HEK293T (cell line): ENCODE measurements around the gene PLA2G6.
A peak's percentile ranks its signal among the peaks of the same experiment; 100 is the strongest.

Experiments
- CTCF ChIA-PET: fragments of 350-600 bp; formaldehyde crosslinking; extraction: SDS; loops from one replicate; lab custom pipeline; 2021; ENCODE audit warnings: antibody characterized with exemption, inconsistent platforms; lab: Yijun Ruan, JAX
- POLR2A ChIA-PET: fragments of 350-600 bp; formaldehyde crosslinking; extraction: SDS; loops from one replicate; lab custom pipeline; 2020; ENCODE audit warnings: antibody characterized with exemption, inconsistent platforms; lab: Yijun Ruan, JAX
- DNase-seq: peaks from one replicate; pipeline ENCODE4 v3.0.0; 2012; ENCODE audit warnings: mixed read lengths; ENCODE audit errors: extremely low spot score
- ARNT ChIP-seq: fragments of 450-650 bp; IDR thresholded peaks from 2 replicates; pipeline ENCODE4 v1.6.1; 2017; ENCODE audit warnings: mild to moderate bottlenecking
- BHLHE40 ChIP-seq: fragments of 450-650 bp; IDR thresholded peaks from 2 replicates; pipeline ENCODE4 v1.6.1; 2016; ENCODE audit warnings: mild to moderate bottlenecking, moderate library complexity, borderline replicate concordance
- CTBP1 ChIP-seq: fragments of 450-650 bp; IDR thresholded peaks from 2 replicates; pipeline ENCODE4 v1.6.1; 2016; ENCODE audit warnings: borderline replicate concordance
- ELF4 ChIP-seq: fragments of 450-650 bp; IDR thresholded peaks from 2 replicates; pipeline ENCODE4 v1.6.1; 2017; ENCODE audit warnings: antibody characterized with exemption
- FOXA1 ChIP-seq: fragments of 450-650 bp; IDR thresholded peaks from 2 replicates; pipeline ENCODE4 v1.6.1; 2016; ENCODE audit warnings: mild to moderate bottlenecking
- FOXK2 ChIP-seq: fragments of 450-650 bp; IDR thresholded peaks from 2 replicates; pipeline ENCODE4 v1.6.1; 2016; ENCODE audit warnings: mild to moderate bottlenecking
- FOXM1 ChIP-seq: fragments of 450-650 bp; IDR thresholded peaks from 2 replicates; pipeline ENCODE4 v1.6.1; 2017; ENCODE audit warnings: mild to moderate bottlenecking, borderline replicate concordance
- HDGF ChIP-seq: fragments of 450-650 bp; IDR thresholded peaks from 2 replicates; pipeline ENCODE4 v1.6.1; 2017; ENCODE audit warnings: antibody characterized with exemption, borderline replicate concordance
- L3MBTL2 ChIP-seq: fragments of 450-650 bp; conservative IDR thresholded peaks from 2 replicates; pipeline ENCODE4 v1.6.1; 2016; ENCODE audit warnings: mild to moderate bottlenecking
- LEF1 ChIP-seq: fragments of 450-650 bp; IDR thresholded peaks from 2 replicates; pipeline ENCODE4 v1.6.1; 2017; ENCODE audit warnings: mild to moderate bottlenecking, borderline replicate concordance
- NFRKB ChIP-seq: fragments of 450-650 bp; IDR thresholded peaks from 2 replicates; pipeline ENCODE4 v1.6.1; 2016; ENCODE audit warnings: mild to moderate bottlenecking, moderate library complexity
- PKNOX1 ChIP-seq: fragments of 450-650 bp; IDR thresholded peaks from 2 replicates; pipeline ENCODE4 v1.6.1; 2016
- SP1 ChIP-seq: fragments of 450-650 bp; IDR thresholded peaks from 2 replicates; pipeline ENCODE4 v1.6.1; 2017
- SUZ12 ChIP-seq: fragments of 450-650 bp; IDR thresholded peaks from 2 replicates; pipeline ENCODE4 v1.6.1; 2016; ENCODE audit warnings: mild to moderate bottlenecking
- TARDBP ChIP-seq: fragments of 450-650 bp; IDR thresholded peaks from 2 replicates; pipeline ENCODE4 v1.6.1; 2016
- ZNF384 ChIP-seq: fragments of 450-650 bp; IDR thresholded peaks from 2 replicates; pipeline ENCODE4 v1.6.1; 2016

The PLA2G6 gene

GRCh38 chr22:38171927-38172831 lies 9.5 kb downstream of the PLA2G6 start:
- peak; percentile 59 for TF ChIP-seq PKNOX1
- TF ChIP-seq ELF4 = no peak
- ChIA-PET POLR2A (interaction anchor here (1.6 kb wide), 1 partner anchor 10 kb away, joined by 4 read pairs; the partner anchor contains the start of gene PLA2G6), CTCF (no interaction called here)
- DNase-seq = no peak

- DNase-seq = no peak
- ChIA-PET POLR2A (interaction anchor here (0.5 kb wide), 1 partner anchor 10 kb away, joined by 3 read pairs; no protein-coding TSS in a partner anchor), CTCF (interaction anchor here (0.6 kb wide), 1 partner anchor 10 kb away, joined by 3 read pairs; no protein-coding TSS in a partner anchor)
- no peak for TF ChIP-seq PKNOX1
These were observed 11.2 kb downstream of the PLA2G6 start for GRCh38 chr22:38170469-38170868.

- ChIA-PET CTCF (no interaction called here), POLR2A (no interaction called here)
- TF ChIP-seq TARDBP = no peak
- no peak for TF ChIP-seq FOXK2
- TF ChIP-seq SUZ12 = no peak
- no peak for TF ChIP-seq ELF4
- no peak for TF ChIP-seq PKNOX1
- TF ChIP-seq ARNT = no peak
- TF ChIP-seq FOXM1 = no peak
- no peak for TF ChIP-seq CTBP1
- no peak for TF ChIP-seq HDGF
- TF ChIP-seq LEF1 = no peak
- no peak for TF ChIP-seq NFRKB
- no peak for TF ChIP-seq L3MBTL2
- no peak for TF ChIP-seq FOXA1
- TF ChIP-seq SP1 = no peak
- no peak for TF ChIP-seq ZNF384
- TF ChIP-seq BHLHE40 = no peak
- DNase-seq = no peak
These were observed 12.5 kb downstream of the PLA2G6 start for GRCh38 chr22:38169116-38169515.

- CTCF ChIA-PET = interaction anchor here (1.1 kb wide), 1 partner anchor 18 kb away, joined by 3 read pairs; no protein-coding TSS in a partner anchor
- DNase-seq = no peak
These were observed 13.6 kb downstream of the PLA2G6 start for GRCh38 chr22:38167988-38168407.

GRCh38 chr22:38165922-38166593 lies 15.6 kb downstream of the PLA2G6 start:
- CTCF ChIA-PET = interaction anchor here (1.4 kb wide), 1 partner anchor 51 kb away, joined by 3 read pairs; no protein-coding TSS in a partner anchor
- POLR2A ChIA-PET = interaction anchor here (0.7 kb wide), 1 partner anchor 1756 kb away, joined by 3 read pairs; no protein-coding TSS in a partner anchor
- no peak for TF ChIP-seq ELF4
- TF ChIP-seq NFRKB = no peak
- no peak for TF ChIP-seq HDGF
- TF ChIP-seq FOXM1 = no peak
- no peak for TF ChIP-seq SP1
- no peak for TF ChIP-seq FOXA1
- no peak for TF ChIP-seq LEF1
- TF ChIP-seq TARDBP = no peak
- TF ChIP-seq ARNT = no peak
- no peak for DNase-seq

More at GRCh38 chr22:38167988-38168407, 13.6 kb downstream of the PLA2G6 start:
- POLR2A ChIA-PET = interaction anchor here (0.6 to 1.0 kb wide), 2 partner anchors 14 to 31 kb away, joined by 3 read pairs; partner anchors contain the start of gene PLA2G6
- TF ChIP-seq ZNF384 = no peak
- TF ChIP-seq ARNT = no peak
- TF ChIP-seq HDGF = no peak
- TF ChIP-seq NFRKB = no peak
- no peak for TF ChIP-seq ELF4
- TF ChIP-seq TARDBP = no peak
- no peak for TF ChIP-seq PKNOX1
- TF ChIP-seq BHLHE40 = no peak
- no peak for TF ChIP-seq L3MBTL2
- TF ChIP-seq FOXK2 = no peak
- TF ChIP-seq CTBP1 = no peak
- no peak for TF ChIP-seq SUZ12
- no peak for TF ChIP-seq FOXA1
- TF ChIP-seq SP1 = no peak
- TF ChIP-seq FOXM1 = no peak
- no peak for TF ChIP-seq LEF1

GRCh38 chr22:38164551-38164918 lies 17.1 kb downstream of the PLA2G6 start:
- ChIA-PET POLR2A (interaction anchor here (1.0 kb wide), 1 partner anchor 11 kb away, joined by 3 read pairs; no protein-coding TSS in a partner anchor), CTCF (no interaction called here)
- TF ChIP-seq ELF4 = no peak
- no peak for TF ChIP-seq BHLHE40
- TF ChIP-seq SP1 = no peak
- TF ChIP-seq L3MBTL2 = no peak
- DNase-seq = no peak
